Activated CD4-positive, alpha-beta T cell treated with anti-CD3 and anti-CD28 coated beads, Interleukin-2, amount 10 ng/mL, durations not matched to agents 7 days and 5 days (primary cell): ENCODE results near the gene MGP. TPM values are rescaled to one million over a fixed set of nuclear protein-coding genes. Genes with fewer than 3 reads are reported as not detected.
A peak's percentile ranks its signal among the peaks of the same experiment; 100 is the strongest.

Experiments used
- CTCF ChIA-PET: fragments of 350-600 bp; sonication (Branson Sonifier 250); formaldehyde crosslinking; loops from one replicate; lab custom pipeline; 2021; ENCODE audit warnings: antibody characterized with exemption; lab: Charles Lee
- POLR2A ChIA-PET: fragments of 350-600 bp; sonication (Branson Sonifier 250); formaldehyde crosslinking; loops from one replicate; lab custom pipeline; 2021; ENCODE audit warnings: antibody characterized with exemption; lab: Charles Lee
- DNase-seq: peaks from one replicate; pipeline ENCODE4 v3.0.0-alpha.2; 2020
- H3K27ac Mint-ChIP-seq: one replicate; pipeline ENCODE4 v1.8.0; 2021; ENCODE audit warnings: mild to moderate bottlenecking, moderate library complexity, mixed read lengths
- H3K27me3 Mint-ChIP-seq: one replicate; pipeline ENCODE4 v1.8.0; 2021; ENCODE audit warnings: mixed read lengths
- H3K36me3 Mint-ChIP-seq: one replicate; pipeline ENCODE4 v1.8.0; 2021; ENCODE audit warnings: low read depth, mixed read lengths
- H3K4me1 Mint-ChIP-seq: one replicate; pipeline ENCODE4 v1.8.0; 2021; ENCODE audit warnings: mixed read lengths
- H3K4me3 Mint-ChIP-seq: one replicate; pipeline ENCODE4 v1.8.0; 2021; ENCODE audit warnings: mild to moderate bottlenecking, moderate library complexity, mixed read lengths
- H3K9me3 Mint-ChIP-seq: one replicate; pipeline ENCODE4 v1.8.0; 2021; ENCODE audit warnings: mixed read lengths
- total RNA-seq, 2 experiments: library from RNA; stranded (reverse); gene quantifications; one replicate each; pipeline ENCODE4 v1.2.3, GENCODE V29; 2021

Gene MGP
- total RNA-seq: under 1 TPM in 1 of 2 experiments, not detected in 1; 0.20 TPM

DNA sequence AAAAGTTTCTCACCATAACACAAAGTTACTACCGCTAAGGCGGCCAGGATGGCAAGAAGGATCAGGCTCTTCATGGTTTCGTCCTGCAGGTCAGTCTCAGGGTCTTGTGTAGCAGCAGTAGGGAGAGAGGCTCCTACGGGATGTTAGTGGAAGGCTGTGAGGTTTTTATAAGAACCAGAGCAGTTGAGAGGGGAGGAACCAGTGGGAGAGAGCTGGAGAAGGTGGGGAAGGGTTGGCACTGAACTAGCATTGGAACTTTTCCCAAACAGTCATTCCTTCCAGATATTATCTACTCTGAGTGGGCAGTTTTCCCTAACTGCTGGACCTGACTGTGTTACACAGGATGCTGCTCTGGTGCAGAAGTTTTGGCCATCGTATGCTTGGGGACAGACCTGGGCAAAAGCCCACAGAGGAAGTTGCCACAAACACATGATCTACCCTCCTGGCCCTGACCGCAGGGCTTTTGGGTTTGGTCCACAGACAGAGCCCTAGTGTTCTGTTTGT is at the start of gene MGP:
Gene MGP, minus strand, starts transcription at position 137 of the 504 bp plus-strand sequence. Its CDS starts 63 bp downstream, at position 74.
- CTCF ChIA-PET: no interaction called here
- Mint-ChIP-seq H3K27ac (peak within 1 kb of the TSS; percentile 43), H3K36me3 (peaks cover 5% of the 10 kb centered on the region), H3K4me3 (no peak within 1 kb of the TSS), H3K4me1 (peaks cover 31% of the 10 kb centered on the region), H3K27me3 (peaks cover 34% of the 10 kb centered on the region), H3K9me3 (peaks cover 3% of the 10 kb centered on the region)
- POLR2A ChIA-PET: no interaction called here
- no peak for DNase-seq

DNA sequence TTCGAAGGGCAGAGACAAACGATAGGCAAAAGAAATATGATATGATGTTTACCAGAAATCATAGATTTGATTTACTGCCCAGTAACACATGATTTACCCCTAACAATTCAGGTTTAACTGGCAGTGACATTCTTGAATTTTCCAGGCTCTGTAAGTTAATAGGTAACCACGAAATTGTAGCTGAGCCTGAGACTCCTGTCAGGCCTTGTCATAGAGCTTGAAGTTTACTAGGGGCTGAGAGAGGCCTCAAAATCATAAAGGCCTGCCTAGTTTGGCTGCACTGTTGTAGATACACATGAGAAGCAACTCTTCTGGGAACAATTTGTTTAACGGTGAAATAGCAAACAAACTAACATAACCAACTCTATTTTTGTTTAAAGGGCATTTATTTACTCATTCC is 49.4 kb upstream of the MGP start:
- H3K36me3 Mint-ChIP-seq: peaks cover 77% of the 10 kb centered on the region
- ChIA-PET POLR2A (no interaction called here), CTCF (no interaction called here)
- H3K27me3 Mint-ChIP-seq: no peaks in the 10 kb centered on the region
- H3K9me3 Mint-ChIP-seq: no peaks in the 10 kb centered on the region
- H3K27ac Mint-ChIP-seq: no peak overlapping the region
- H3K4me3 Mint-ChIP-seq: no peak overlapping the region
- no peak for DNase-seq
- H3K4me1 Mint-ChIP-seq: peaks cover 11% of the 10 kb centered on the region

DNA sequence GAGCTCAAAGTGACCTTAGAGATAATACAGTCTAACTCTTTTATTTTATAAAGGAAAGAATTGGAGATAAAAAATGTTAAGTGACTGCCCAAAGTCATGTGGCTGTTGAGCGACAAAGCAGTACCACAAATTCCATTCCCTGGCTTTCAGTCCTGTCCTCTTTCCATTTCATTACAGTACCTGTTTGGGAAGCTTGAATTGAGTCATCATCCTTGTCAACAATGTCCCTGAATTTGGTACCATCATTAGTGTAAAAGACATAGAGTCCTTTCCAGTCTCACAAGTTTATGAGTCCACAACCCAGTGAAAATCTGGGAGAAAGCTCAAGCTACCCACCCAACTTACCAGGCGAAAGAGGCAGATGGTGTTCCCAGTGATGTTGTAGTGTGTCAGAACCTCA is 48.9 kb upstream of the MGP start:
- no peak overlapping the region for H3K4me3 Mint-ChIP-seq
- ChIA-PET CTCF (no interaction called here), POLR2A (interaction anchor here (0.6 kb wide), 1 partner anchor 21 kb away, joined by 4 read pairs; no protein-coding TSS in a partner anchor)
- no peak overlapping the region for H3K27ac Mint-ChIP-seq
- H3K4me1 Mint-ChIP-seq: peaks cover 6% of the 10 kb centered on the region
- no peaks in the 10 kb centered on the region for H3K9me3 Mint-ChIP-seq
- no peak for DNase-seq
- H3K36me3 Mint-ChIP-seq: peaks cover 72% of the 10 kb centered on the region
- H3K27me3 Mint-ChIP-seq: no peaks in the 10 kb centered on the region

DNA sequence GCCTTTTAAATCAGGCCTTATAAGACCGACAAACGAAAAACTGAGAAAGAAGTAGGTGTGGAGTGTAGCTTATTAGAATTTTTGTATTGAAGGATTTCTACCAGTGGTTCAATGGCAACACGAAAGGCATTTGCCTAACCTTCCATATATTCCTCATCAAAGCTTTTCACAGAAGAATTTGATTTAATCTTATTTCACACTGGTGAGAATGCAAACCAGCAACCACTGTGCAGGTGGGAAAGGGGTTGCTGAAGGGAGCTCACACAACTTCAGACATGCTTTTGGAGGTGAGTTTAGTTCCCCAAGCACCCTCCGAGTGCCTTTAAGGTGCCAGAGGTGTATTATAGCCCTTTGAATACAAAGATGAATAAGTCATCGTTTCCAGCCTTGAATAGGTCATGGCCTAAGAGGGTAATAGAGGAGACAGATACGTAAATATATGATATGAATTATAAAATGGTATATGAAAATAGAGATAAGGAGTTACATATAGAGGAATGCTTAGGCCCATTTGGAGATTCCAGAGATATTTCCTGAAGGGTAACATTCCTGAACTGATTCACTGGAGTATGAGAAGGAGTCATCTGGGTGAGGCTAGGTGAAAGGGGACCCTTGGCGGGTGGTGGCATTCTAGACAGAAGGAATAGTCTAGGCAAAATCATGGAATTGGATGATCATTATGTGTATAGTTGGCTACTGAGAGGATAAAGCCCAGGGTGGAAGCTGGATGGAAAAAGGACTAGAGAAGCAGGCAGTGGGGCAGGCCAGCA is 46.3 kb upstream of the MGP start:
- no peak overlapping the region for H3K27ac Mint-ChIP-seq
- POLR2A ChIA-PET: interaction anchor here (0.6 kb wide), 1 partner anchor 157 kb away, joined by 8 read pairs; no protein-coding TSS in a partner anchor
- no peak for DNase-seq
- H3K36me3 Mint-ChIP-seq: peaks cover 68% of the 10 kb centered on the region
- no peaks in the 10 kb centered on the region for H3K9me3 Mint-ChIP-seq
- H3K4me1 Mint-ChIP-seq: no peaks in the 10 kb centered on the region
- H3K4me3 Mint-ChIP-seq: no peak overlapping the region
- CTCF ChIA-PET: interaction anchor here (0.6 to 0.9 kb wide), 3 partner anchors 9 to 47 kb away, joined by 3 to 4 read pairs (median 3); no protein-coding TSS in a partner anchor
- H3K27me3 Mint-ChIP-seq: no peaks in the 10 kb centered on the region

DNA sequence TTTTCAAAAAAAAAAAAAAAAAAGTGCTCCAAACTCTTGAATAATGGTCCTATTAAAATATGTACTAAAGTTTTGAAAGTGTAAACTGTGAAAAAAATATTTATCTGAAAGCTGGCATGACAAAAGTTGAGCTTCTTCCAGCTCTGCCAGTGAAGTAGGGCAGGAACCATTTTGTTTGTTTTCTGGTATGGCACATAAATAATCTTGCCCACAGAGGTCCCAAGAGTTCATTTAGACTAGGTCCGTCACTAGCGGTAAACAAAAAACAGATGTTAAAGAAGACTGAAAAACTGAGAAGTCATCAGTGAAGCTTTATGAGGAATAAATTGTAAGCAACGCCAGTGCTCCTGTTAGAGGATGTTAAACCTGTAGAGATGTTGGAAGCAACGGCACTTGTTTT is 45.7 kb upstream of the MGP start:
- Mint-ChIP-seq H3K36me3 (peaks cover 66% of the 10 kb centered on the region), H3K4me3 (no peak overlapping the region), H3K27me3 (no peaks in the 10 kb centered on the region), H3K27ac (no peak overlapping the region), H3K9me3 (no peaks in the 10 kb centered on the region), H3K4me1 (no peaks in the 10 kb centered on the region)
- CTCF ChIA-PET: interaction anchor here (0.6 to 0.9 kb wide), 3 partner anchors 9 to 47 kb away, joined by 3 to 4 read pairs (median 3); no protein-coding TSS in a partner anchor
- POLR2A ChIA-PET: interaction anchor here (0.6 kb wide), 1 partner anchor 157 kb away, joined by 8 read pairs; no protein-coding TSS in a partner anchor
- no peak for DNase-seq

DNA sequence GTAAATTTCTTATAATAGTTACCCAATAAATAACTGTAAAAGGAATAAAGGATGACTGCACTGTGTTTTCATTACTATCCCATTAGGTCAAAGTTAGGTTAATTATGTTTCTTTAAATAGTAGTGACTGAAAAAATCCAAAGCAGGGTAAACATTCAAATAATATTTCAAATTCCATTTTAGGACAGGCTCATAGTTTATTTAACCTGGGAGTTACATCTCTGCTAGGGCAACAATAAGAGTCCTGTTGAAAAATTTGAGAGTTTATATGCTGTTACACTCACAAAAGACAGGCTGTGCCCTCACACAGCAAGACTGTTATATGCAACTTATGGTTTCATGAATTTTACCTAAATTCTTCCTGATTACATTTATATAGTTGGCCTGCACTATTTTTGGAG is 44.6 kb upstream of the MGP start:
- ChIA-PET POLR2A (no interaction called here), CTCF (no interaction called here)

DNA sequence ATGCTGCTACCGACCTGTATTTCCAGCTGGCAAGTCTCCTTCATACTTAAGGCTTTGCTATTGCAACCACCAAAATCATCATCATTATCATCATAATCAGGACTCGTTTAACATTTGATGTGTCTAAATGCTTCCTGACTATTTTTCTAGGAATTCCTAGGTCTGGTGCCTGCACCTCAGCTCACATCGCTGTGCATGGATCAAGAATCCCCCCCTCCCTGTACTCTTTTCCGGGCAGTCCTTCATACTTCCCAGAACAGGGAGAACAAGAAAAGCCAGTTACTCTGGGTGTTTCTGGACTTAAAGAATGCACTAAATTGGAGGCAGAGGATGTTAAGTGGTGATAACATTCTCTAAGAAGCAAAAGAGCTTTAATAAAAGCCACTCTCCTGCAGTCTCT is 43.3 kb upstream of the MGP start:
- no peak for DNase-seq
- POLR2A ChIA-PET: no interaction called here

More for the DNA sequence above, 44.6 kb upstream of the MGP start:
- no peaks in the 10 kb centered on the region for H3K9me3 Mint-ChIP-seq
- H3K27ac Mint-ChIP-seq: no peak overlapping the region
- DNase-seq: no peak
- no peaks in the 10 kb centered on the region for H3K4me1 Mint-ChIP-seq
- peaks cover 62% of the 10 kb centered on the region for H3K36me3 Mint-ChIP-seq
- H3K4me3 Mint-ChIP-seq: no peak overlapping the region
- no peaks in the 10 kb centered on the region for H3K27me3 Mint-ChIP-seq

DNA sequence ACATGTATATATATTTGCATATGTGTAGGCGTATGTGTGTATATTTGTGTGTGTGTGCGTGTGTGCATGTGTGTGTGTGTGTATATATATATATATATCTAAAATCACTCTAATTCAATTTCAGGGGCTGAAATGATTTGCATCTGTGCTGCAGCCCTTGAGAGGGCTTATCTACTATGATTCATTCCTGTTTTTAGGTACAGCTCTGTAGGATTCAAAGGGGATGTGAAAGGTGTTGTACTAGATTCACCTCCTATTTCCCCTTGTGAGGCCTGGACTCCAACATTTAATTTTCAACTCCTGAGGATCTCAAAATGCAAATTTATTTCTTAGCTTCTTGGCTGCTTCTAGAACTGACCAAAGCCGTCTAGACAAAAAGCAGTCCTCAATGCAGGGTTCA is 41.6 kb upstream of the MGP start:
- no peak overlapping the region for H3K4me3 Mint-ChIP-seq
- ChIA-PET POLR2A (no interaction called here), CTCF (interaction anchor here (0.8 to 1.0 kb wide), 2 partner anchors 10 to 153 kb away, joined by 3 to 4 read pairs; a partner anchor contains a TSS)
- no peaks in the 10 kb centered on the region for H3K9me3 Mint-ChIP-seq
- peaks cover 47% of the 10 kb centered on the region for H3K36me3 Mint-ChIP-seq
- H3K27me3 Mint-ChIP-seq: no peaks in the 10 kb centered on the region
- DNase-seq: no peak
- no peak overlapping the region for H3K27ac Mint-ChIP-seq
- H3K4me1 Mint-ChIP-seq: no peaks in the 10 kb centered on the region

More for the DNA sequence above, 43.3 kb upstream of the MGP start:
- Mint-ChIP-seq H3K4me1 (no peaks in the 10 kb centered on the region), H3K9me3 (no peaks in the 10 kb centered on the region), H3K27me3 (no peaks in the 10 kb centered on the region), H3K4me3 (no peak overlapping the region), H3K36me3 (peaks cover 56% of the 10 kb centered on the region), H3K27ac (no peak overlapping the region)
- CTCF ChIA-PET: no interaction called here

DNA sequence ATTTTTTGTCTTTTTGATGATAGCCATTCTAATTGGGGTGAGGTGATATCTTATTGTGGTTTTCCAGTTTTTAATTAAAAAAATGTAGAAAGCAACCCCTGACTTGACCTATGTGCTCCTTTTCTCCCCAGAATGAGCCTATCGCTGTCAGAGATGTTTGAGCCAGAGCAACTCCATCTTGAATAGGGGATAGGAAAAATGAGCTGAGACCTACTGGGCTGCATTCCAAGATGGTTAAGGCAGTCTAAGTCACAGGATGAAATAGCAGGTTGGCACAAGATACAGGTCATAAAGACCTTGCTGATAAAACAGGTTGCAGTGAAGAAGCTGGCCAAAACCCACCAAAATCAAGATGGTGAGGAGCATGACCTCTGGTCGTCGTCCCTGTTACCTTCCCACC is 38.9 kb upstream of the MGP start:
- Mint-ChIP-seq H3K27me3 (no peaks in the 10 kb centered on the region), H3K9me3 (no peaks in the 10 kb centered on the region), H3K4me1 (peaks cover 18% of the 10 kb centered on the region), H3K27ac (no peak overlapping the region), H3K36me3 (peaks cover 53% of the 10 kb centered on the region), H3K4me3 (no peak overlapping the region)
- POLR2A ChIA-PET: no interaction called here
- DNase-seq: no peak
- CTCF ChIA-PET: no interaction called here

DNA sequence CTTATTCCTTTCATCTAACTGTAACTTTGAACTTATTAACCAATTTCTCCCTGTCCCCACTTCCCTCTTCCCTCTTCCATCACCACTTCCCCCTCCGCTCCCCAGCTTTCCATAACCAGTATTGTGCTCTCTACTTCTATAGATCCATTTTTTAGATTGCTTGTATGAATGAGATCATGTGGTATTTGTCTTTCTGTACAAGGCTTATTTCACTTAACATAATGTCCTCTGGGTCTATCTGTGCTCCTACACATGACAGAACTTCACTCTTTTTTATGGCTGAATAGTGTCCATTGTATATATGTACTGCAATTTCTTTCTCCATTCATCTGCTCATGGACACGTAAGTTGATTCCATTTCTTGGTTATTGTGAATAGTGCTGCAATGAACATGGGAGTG is 38.3 kb upstream of the MGP start:
- POLR2A ChIA-PET: no interaction called here
- Mint-ChIP-seq H3K4me3 (no peak overlapping the region), H3K4me1 (peaks cover 22% of the 10 kb centered on the region), H3K27me3 (no peaks in the 10 kb centered on the region), H3K36me3 (peaks cover 56% of the 10 kb centered on the region), H3K27ac (no peak overlapping the region), H3K9me3 (no peaks in the 10 kb centered on the region)
- CTCF ChIA-PET: no interaction called here
- DNase-seq: no peak

DNA sequence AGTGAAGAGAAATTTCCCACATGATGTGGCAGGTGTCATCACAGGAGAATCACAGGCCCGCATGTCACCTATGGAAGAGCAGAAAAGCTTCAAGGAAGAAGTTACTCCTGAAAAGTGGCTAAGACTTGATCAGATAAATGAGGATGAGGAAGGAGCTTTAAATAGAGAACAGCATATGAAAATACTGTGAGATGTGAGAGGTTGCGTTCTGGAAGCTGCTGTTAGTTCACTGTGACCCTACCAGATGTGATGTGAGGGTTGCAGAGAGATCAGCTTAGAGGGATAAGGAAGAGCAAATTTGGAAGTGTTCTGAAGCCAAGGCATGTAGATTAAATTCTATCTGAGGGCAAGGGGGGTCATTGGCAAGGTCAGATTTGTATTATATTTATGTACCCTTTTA is 35.6 kb upstream of the MGP start:
- Mint-ChIP-seq H3K4me3 (no peak overlapping the region), H3K27me3 (no peaks in the 10 kb centered on the region), H3K27ac (peak overlapping the region; percentile 26), H3K9me3 (no peaks in the 10 kb centered on the region), H3K36me3 (peaks cover 62% of the 10 kb centered on the region), H3K4me1 (peaks cover 22% of the 10 kb centered on the region)
- CTCF ChIA-PET: interaction anchor here (0.5 kb wide), 1 partner anchor 47 kb away, joined by 3 read pairs; no protein-coding TSS in a partner anchor
- DNase-seq: no peak
- POLR2A ChIA-PET: no interaction called here

DNA sequence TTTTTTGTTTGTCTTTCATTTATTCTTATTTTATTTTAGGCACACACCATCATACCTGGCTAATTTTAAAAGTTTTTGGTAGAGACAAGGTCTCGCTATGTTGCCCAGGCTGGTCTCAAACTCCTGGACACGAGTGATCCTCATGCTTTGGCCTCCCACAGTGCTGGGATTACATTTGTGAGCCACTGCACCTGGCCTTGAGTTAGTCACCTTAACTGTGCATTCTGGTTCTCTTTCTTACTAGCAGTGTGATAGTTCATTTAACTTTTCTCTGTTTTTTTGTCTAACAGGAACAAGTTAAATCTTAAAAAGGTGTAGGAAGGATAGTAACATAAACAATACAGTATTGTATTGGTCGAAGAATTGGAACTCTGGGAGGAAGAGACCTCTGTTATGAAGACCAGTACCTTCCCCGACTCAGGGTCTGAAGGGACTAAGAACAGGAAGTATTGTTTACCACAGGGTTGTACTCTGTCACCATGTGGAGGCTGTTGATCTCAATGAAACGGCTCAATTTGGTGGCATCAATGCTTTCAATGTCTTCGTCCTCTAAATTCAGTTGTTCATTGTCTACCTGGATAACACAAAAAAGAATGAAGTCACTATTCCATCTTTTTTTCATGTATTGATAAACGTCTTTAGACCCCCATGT is 34.9 kb upstream of the MGP start:
- Mint-ChIP-seq H3K27me3 (no peaks in the 10 kb centered on the region), H3K4me3 (no peak overlapping the region), H3K4me1 (peaks cover 24% of the 10 kb centered on the region), H3K9me3 (no peaks in the 10 kb centered on the region), H3K36me3 (peaks cover 66% of the 10 kb centered on the region), H3K27ac (peak overlapping the region; percentile 26)
- ChIA-PET POLR2A (no interaction called here), CTCF (interaction anchor here (0.5 to 0.6 kb wide), 2 partner anchors 47 to 164 kb away, joined by 3 read pairs; no protein-coding TSS in a partner anchor)
- DNase-seq: no peak

DNA sequence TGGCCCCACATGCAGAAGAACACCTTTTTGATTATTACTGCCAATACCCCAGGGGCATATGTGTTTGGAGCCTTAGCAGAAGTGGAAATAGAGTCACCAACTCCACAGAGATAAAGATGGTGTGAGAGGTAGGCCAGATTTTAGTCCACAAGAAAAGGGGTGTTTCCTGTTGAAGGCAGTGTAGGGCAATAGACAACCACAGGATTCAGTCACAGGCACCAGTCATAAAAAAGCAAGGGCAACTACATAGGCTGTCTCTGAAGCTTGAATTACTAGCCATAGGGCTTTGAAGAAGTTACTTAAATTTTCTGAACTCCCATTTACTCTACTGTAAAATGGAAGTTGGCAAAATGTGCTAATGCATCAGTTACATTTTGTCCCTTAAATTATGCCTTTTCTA is 33.8 kb upstream of the MGP start:
- H3K9me3 Mint-ChIP-seq: no peaks in the 10 kb centered on the region
- H3K4me3 Mint-ChIP-seq: no peak overlapping the region

More for the DNA sequence above, 33.8 kb upstream of the MGP start:
- Mint-ChIP-seq H3K36me3 (peaks cover 76% of the 10 kb centered on the region), H3K27ac (no peak overlapping the region), H3K27me3 (no peaks in the 10 kb centered on the region), H3K4me1 (peaks cover 24% of the 10 kb centered on the region)
- no peak for DNase-seq
- ChIA-PET CTCF (no interaction called here), POLR2A (no interaction called here)
